ENCODE measurements around the gene DRD1.
A peak's percentile ranks its signal among the peaks of the same experiment; 100 is the strongest.

The DRD1 gene

GRCh38 chr5:175444060-175444904 is at the start of gene DRD1:
Gene DRD1 (minus strand): TSS chr5:175444182. CDS start chr5:175443099, 1,083 bp downstream.
- peak in 1 of 2 experiments; percentile 7 for DNase-seq

DNA sequence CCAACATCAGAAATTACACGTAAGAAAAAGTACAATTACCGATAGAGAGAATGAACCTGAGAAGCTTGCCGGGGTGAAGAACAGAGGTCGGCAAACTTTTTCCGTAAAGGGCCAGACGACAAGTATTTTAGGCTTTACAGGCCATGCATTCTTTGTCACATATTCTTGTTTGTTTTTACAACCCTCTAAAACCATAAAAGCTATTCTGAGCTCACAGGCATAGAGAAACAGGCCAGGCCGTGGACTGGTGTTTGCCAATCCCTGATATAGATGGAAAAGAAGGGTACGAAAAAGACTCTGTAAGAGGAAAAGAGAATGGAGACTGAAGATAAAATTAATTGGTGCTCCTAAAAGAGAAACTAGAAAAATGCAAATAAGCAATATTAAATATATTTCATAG is 49.7 kb upstream of the DRD1 start:
- DNase-seq, result no peak

DNA sequence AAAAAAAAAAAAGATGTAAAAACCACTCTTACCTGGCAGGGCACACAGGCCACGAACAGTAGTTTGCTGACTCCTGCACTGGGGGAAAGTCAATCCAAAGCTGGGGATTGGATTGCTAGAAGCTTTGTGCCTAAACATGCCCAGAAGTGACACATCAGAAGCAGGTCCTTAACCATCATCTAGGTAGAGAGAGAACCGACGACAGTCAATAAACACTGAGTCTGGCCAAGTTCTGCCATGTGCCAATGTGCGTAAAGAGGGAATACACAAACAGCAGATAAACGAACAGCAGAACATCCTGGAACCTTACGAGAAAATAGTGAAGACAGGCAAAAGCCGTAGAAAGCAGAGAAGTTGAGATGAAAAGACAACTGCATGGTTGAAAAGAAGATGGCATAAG is 49.3 kb upstream of the DRD1 start:
- no peak for DNase-seq

DNA sequence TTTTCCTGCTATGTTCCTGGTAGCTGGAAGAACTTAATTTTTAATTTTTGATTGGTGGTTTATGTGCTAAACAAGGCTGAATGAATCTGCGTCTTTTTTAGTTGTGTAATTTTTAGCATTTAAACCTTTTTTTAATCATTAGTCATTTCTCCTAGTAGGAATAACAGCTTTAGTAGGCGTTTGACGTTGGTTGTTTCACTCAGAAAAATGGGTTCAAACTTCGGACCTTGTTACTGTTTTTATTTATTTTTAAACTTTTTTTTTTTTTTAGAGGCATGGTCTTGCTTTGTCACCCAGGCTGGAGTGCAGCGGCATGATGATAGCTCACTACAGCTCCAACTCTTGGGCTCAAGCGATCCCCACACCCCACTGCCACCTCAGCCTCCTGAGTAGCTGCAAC is 47.2 kb upstream of the DRD1 start:
- no peak for DNase-seq

GRCh38 chr5:175489693-175490443 is 45.9 kb upstream of the DRD1 start:
- no peak for DNase-seq

- no peak for DNase-seq
These were observed 43.7 kb upstream of the DRD1 start for GRCh38 chr5:175487514-175488222.

- DNase-seq, result no peak
These were observed 41.6 kb upstream of the DRD1 start for GRCh38 chr5:175485631-175486030.

DNA sequence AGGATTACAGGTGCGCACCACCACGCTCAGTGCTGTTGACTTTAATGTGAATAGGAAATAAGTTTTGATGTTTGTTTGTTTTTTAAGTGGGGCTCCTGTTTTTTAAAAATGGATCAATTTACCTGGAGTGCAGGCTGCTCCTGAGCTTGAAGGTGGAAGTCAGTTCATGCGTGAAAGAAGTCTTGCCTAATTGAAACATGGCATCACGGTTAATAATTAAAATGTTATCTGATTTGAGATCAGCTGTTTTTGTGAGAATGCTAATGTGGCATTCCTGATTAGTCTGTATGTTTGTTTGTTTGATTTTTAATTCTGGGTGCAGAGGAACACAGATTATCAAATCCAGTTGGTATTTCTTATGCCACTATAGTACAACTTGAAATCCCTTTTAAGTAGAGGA is 40.8 kb upstream of the DRD1 start:
- no peak for DNase-seq

GRCh38 chr5:175484322-175484721 is 40.3 kb upstream of the DRD1 start:
- DNase-seq, result no peak

DNA sequence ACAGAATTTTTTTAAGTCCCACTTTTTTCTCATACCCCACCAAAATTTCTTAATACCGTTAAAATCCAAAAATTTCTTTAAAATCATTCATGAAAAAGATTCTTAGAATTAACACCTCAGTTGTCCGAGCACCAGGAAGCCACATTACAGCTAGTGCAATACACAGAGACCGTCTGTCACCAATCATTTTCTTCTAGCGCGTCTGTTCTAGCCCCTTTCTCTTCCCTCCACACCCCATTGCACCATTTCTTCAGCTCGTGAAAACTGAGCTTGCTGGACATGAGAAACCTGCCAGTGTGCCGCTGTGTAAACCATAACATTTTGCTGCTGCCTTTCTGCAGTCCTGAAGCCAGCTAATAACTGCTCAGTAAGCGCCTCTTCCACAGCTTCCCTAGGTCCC is 39.4 kb upstream of the DRD1 start:
- no peak for DNase-seq

GRCh38 chr5:175479125-175479881 is 35.3 kb upstream of the DRD1 start:
- no peak for DNase-seq

- peak; percentile 59 to 86 for DNase-seq
These were observed 34.6 kb upstream of the DRD1 start, which contains the start of gene SFXN1 for GRCh38 chr5:175478384-175479124. Gene SFXN1 (plus strand): TSS chr5:175478560. CDS start chr5:175492104, 13,544 bp downstream.

- no peak for DNase-seq
These were observed 34.0 kb upstream of the DRD1 start for GRCh38 chr5:175478008-175478383.

DNA sequence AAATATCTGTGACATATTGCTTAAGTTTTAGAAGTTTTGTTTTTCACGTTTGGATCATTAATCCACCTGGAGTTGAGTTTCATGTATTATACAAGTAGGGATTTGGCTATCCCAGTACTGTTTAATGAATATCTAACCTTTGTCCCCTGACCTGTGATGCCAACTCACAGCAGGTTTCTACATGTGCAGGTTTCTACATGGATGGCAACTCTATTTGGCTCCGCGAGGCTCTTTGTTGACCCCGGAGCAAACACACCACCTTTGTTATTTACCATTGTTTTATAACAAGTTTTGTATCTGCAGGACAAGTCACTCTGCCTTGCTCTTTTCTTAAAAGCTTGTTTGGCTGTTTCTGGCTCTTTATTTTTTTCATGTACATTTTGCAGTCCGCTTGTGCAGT is 33.5 kb upstream of the DRD1 start:
- DNase-seq, result no peak

- no peak for DNase-seq
These were observed 31.3 kb upstream of the DRD1 start for GRCh38 chr5:175475248-175475647.

DNA sequence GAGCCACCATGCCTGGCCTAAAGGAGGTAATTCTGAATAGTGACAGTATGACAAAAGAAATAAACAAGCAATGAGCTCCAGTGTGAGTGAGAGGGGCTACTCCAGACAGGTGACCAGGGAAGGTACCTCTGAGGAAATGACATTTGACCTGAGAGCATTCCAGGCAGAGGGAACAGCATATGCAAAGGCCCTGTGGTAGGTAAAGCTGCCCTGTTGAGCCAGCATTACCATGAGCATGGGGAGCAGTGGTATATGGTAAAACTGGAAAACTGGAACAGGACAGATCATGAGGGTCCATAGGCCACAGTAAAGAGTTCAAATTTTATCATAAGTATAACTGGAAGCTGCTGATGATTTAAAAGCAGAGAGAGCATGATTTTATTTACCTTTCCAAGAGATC is 28.4 kb upstream of the DRD1 start:
- DNase-seq, result no peak

DNA sequence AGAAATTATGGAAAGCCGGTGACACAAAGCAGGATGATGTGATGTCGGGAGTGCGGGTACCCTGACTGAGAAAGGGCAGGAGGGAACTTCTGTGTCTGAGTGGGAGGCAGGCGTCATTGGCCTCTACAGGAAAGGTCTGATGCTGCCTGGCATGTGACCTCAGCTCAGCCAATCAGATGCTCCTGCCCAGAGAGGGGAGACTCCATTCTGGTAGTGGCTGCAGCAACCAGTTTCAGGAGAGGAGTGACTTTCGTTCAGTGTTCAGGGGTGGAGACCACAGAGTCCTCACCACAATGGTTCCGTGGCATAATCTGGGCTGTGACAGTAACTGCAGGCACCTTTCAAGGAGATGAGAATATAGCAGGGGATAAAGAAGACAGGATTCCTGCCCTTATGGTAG is 27.6 kb upstream of the DRD1 start:
- DNase-seq, result no peak

DNA sequence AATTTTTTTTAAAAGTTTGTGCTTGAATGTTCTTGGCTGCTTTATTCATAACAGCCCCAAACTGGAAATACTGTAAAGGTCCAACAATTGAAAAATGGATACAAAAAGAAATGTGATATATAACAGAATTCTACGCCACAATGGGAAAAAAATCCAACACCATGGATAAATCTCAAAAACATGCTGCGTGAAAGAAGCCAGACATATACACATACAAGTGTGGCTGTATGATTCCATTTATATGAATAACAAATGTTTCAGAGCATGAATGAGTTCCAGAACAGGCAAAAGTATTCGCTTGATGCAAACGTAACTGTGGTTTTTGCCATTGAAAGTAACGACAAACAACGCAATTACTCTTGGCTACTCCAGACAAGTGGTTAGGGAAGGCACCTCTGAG is 27.2 kb upstream of the DRD1 start:
- no peak for DNase-seq

GRCh38 chr5:175470781-175471180 is 26.8 kb upstream of the DRD1 start:
- no peak for DNase-seq

- DNase-seq, result no peak
These were observed 25.9 kb upstream of the DRD1 start for GRCh38 chr5:175469916-175470315.

GRCh38 chr5:175468892-175469291 is 24.9 kb upstream of the DRD1 start:
- no peak for DNase-seq
